Panc1 (cell line): ENCODE data around the gene DIMT1.

Source experiments
- CTCF ChIP-seq: fragments of 450-650 bp; IDR thresholded peaks from 2 replicates; pipeline ENCODE4 v1.5.1; 2017; ENCODE audit warnings: mild to moderate bottlenecking
- POLR2AphosphoS5 ChIP-seq: IDR thresholded peaks from 2 replicates; pipeline ENCODE4 v1.6.1; 2012; ENCODE audit warnings: mild to moderate bottlenecking, low read depth, low read length, moderate library complexity
- SIN3A ChIP-seq: IDR thresholded peaks from 2 replicates; pipeline ENCODE4 v1.6.1; 2012; ENCODE audit warnings: low read depth, mild to moderate bottlenecking, low read length, moderate library complexity, borderline replicate concordance; ENCODE audit not compliant: insufficient read depth

GRCh38 chr5:62419609-62420008, 15.9 kb upstream of the DIMT1 start:
- TF ChIP-seq CTCF (no peak), SIN3A (no peak), POLR2AphosphoS5 (no peak)
